Hematopoietic multipotent progenitor cell treated with erythropoietin and hydrocortisone succinate and interleukin-3 and kit ligand, for 15 days (in vitro differentiated cells): ENCODE data around the gene SLC24A3.

ENCODE experiments used
- DNase-seq: peaks from one replicate; pipeline ENCODE4 v3.0.0-alpha.2; 2015; ENCODE audit warnings: low spot score

The SLC24A3 gene

DNA sequence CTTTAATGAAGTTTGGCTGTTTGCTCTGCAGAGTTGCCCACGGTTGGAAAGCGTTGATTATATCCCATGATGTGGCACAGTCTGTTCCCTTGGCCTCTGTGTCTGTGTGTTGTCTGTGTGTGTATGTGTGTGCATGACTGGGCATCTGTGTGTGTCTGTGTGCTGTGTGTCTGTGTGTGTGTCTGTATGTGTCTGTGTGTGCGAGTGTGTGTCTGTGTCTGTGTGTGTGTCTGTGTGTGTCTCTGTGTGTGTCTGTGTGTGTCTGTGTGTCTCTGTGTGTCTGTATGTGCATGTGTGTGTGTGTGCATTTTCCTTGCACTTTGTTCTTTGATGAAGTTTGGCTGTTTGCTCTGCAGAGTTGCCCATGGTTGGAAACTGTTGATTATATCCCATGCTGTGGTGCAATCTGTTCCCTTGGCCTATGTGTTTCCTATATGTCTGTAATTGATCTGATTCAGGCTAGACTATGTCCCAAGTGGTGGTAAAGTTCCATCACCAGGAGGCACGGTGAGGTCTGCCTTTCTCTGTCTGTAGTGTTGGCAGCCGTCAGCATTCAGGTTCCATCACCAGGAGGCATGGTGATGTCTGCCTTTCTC, 467.6 kb downstream of the SLC24A3 start:
- DNase-seq, result no peak

- DNase-seq, result no peak
Observed at GRCh38 chr20:19682249-19682648, 469.8 kb downstream of the SLC24A3 start.

DNA sequence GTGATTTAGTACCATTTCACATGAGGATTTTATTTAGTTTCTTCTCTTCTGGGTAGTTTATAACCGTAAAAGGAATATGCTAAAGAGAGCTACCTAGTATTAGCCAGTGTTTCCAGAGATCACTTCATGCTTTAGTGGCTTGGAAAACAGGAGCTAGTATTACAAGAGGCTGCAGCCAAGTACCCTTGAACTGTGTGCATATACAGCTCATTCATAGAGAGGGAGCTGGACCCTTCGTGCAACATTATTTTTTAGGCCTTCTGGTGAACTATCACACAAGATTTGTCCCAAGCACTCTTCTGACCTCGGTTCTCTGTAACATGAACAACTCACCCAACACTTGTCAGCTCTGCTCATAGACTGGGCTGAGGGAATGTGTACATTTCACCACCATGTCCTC, 470.7 kb downstream of the SLC24A3 start:
- no peak for DNase-seq

- no peak for DNase-seq
Observed at GRCh38 chr20:19683822-19684221, 471.4 kb downstream of the SLC24A3 start.

GRCh38 chr20:19688031-19688806, 475.8 kb downstream of the SLC24A3 start:
- DNase-seq, result no peak

DNA sequence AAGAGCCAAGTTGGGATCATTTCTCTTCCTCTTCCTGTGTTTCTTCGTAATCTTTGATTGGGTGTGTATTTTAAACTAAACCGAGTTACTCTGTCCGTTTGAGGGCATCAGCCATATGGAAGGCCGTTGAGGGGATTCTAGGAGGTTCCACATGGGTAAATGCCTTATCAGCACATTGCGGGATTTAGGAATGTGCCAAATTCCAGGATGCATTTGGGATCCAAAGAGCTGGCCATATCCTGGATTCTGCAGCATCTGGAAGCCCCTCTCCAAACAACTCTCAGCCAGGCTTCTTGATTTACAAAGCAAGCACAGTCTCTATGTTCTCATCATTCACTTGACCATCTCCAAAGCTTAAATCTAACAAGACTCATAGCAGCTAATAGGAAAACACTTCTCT, 478.0 kb downstream of the SLC24A3 start:
- DNase-seq, result no peak

DNA sequence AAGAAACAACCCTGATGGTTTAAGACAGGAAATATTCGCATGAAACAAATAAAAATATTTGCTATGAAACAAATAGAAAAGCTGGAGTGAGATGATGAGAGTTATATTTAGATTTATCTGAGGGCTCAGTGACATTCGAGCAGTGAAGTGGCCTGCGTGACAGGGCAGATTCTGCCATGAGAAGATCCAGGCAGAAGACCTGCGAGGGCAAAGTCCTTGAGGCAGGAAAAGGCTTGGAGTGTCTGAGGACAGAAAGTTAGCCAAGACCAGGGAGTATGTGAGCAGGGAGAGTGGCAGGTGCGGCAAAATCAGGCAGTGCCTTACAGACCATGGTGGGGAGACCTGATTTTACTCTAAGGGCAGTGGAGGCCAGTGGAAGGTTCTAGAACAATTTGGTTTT, 478.7 kb downstream of the SLC24A3 start:
- DNase-seq, result no peak

- no peak for DNase-seq
Observed at GRCh38 chr20:19692100-19692499, 479.7 kb downstream of the SLC24A3 start.

GRCh38 chr20:19692685-19693119, 480.3 kb downstream of the SLC24A3 start:
- peak; percentile 40 for DNase-seq

DNA sequence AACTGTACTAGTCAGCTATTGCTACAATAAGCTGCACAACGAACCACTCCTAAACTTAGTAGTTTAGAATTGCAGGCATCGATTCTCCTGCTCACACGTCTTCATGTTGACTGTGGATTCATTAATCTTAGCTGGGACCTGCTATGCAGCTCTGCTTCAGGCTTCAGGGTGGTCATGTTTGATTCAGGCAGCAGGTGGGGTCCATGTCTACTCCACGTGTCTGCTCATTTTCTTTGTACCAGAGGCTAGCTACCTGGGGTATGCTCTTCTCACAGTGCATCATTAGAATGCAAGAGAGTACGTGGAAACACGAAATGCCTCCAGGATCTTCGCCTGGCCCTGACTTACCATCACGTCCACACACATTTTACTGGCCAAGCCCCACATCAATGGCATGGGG, 481.1 kb downstream of the SLC24A3 start:
- no peak for DNase-seq

GRCh38 chr20:19695081-19695480, 482.6 kb downstream of the SLC24A3 start:
- DNase-seq, result no peak

GRCh38 chr20:19696620-19697019, 484.2 kb downstream of the SLC24A3 start:
- DNase-seq, result no peak

- DNase-seq, result no peak
Observed at GRCh38 chr20:19697415-19697814, 485.0 kb downstream of the SLC24A3 start.

GRCh38 chr20:19699180-19699971, 486.9 kb downstream of the SLC24A3 start:
- DNase-seq, result no peak

DNA sequence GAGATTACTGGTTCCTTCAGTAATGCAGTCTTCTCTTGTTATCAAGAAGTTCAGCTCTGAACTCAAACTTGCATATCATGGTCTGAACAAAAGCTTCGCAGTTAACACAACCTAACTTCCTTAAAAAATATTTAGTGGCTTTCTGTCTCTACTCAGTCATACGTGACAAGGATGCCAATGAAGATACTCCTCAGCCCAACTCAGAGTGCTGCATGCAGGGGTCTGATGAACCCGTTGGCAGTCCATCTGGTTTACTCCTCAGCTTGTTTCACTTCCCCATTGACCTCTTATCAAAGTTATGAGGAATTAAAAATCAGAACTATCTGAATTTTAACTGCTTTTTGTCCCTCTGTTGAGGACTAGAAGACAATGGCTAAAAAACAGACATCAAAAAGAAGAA, 489.0 kb downstream of the SLC24A3 start:
- no peak for DNase-seq

GRCh38 chr20:19706463-19706862, 494.0 kb downstream of the SLC24A3 start:
- DNase-seq, result no peak

- no peak for DNase-seq
Observed at GRCh38 chr20:19709635-19710335, 497.3 kb downstream of the SLC24A3 start.

DNA sequence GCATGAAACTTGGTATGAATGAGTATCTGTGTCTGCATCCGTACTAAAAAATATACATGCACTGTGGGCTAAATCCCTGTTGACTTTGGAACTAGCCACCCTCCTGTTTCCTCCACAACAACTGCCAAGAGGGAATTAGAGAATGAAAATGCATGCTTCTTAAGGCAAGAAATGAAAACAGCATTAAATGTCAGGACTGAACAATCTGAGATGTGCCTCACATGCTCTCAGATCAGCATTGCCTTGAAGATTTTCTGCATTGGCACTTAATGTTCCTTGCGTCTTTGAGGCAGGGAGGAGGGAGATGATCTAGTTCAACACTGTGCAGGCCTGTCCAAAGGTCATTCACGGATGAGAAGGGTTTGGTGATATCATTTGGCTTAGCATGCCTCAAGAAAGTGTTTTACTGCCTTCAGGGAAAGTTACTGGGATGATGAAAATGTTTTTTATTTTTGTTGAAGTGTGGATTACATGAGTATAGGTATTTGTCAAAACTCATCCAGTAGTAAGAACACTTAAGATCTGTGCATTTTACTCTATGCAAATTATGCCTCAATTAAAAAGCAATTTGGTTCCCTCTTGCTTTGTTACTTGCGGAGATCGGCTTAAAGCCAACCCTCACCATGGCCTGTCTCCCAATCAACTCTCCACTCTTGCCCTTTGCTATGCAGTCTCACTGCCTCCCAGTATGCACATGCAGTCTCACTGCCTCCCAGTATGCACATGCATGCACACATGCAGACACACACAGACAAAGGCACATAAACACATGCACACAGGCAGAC, 498.1 kb downstream of the SLC24A3 start:
- DNase-seq, result no peak

- DNase-seq, result no peak
Observed at GRCh38 chr20:19711126-19711525, 498.7 kb downstream of the SLC24A3 start.

DNA sequence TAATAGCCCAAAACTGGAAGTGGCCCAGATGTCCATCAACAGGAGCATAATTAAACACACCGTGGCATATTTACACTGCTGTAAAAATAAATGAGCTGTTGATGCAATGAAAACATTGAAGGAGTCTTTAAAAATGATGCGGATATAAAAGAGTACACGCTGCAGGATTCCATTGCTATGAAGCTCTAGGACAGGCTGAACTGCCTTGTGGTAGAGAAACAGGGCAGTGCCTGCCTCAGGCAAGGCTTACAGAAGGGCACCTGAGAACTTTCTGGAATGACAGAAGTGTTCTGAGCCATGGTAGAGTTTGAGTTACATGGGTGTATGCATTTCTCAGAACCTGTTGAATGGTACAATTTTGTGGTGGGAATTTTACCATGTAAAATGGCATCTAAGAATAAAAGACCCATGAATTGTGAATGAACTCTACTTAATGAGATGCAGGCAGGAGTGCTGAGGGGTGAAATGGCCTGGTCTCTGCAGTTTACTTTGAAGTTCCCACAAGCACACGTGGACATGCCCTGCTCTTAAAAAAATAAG, 500.3 kb downstream of the SLC24A3 start:
- DNase-seq, result no peak
